ENCODE data around the gene PPP1R12B.
"Not testable (repeated sequence)": the region's sequence is repeated elsewhere in the genome, so short reads cannot be mapped to it uniquely, and the experiment has no call there.

PPP1R12B gene

DNA sequence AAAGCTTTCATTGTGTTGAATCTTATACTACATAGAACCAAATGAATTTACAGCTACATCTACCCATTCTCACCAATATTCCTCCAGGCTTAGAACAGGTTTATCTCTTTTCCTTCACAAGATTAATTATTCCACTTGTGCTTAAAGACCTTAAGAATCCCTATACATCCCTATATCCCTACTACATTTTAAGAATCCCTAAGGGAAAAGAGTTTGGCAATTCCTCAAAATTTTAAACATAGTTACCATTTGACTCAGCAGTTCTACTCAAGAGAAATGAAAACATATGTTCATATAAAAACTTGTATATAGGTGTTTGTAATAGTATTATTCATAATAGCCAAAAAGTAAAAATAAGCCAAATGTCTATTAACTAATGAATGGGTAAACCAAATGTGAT lies 140.6 kb downstream of the PPP1R12B start:
- DNase-seq: not testable (repeated sequence)

DNA sequence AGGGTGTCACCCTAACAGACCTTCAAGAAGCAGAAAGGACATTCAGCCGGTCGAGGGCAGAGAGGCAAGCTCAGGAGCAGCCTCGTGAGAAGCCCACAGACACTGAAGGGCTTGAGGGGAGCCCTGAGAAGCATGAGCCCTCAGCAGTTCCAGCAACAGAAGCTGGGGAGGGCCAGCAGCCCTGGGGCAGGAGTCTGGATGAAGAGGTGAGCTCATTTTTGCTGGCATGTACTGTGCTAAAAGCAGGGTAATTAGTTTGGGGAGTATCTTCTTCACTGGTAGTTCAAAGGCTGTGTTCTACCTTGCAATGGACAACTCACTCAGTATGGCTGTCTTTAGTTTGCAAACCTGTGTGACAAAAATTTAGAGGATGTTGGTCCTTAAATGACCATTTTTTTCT lies 144.6 kb downstream of the PPP1R12B start:
- not testable (repeated sequence) for DNase-seq

GRCh38 chr1:202498542-202498941 lies 150.0 kb downstream of the PPP1R12B start:
- DNase-seq: no peak

GRCh38 chr1:202499997-202500396 lies 151.5 kb downstream of the PPP1R12B start:
- not testable (repeated sequence) for DNase-seq

- DNase-seq: no peak
Measured at GRCh38 chr1:202501281-202501680, 152.8 kb downstream of the PPP1R12B start.

- no peak for DNase-seq
Measured at GRCh38 chr1:202505356-202505755, 156.9 kb downstream of the PPP1R12B start.

GRCh38 chr1:202505880-202506575 lies 157.5 kb downstream of the PPP1R12B start:
- DNase-seq: peak; percentile 42

DNA sequence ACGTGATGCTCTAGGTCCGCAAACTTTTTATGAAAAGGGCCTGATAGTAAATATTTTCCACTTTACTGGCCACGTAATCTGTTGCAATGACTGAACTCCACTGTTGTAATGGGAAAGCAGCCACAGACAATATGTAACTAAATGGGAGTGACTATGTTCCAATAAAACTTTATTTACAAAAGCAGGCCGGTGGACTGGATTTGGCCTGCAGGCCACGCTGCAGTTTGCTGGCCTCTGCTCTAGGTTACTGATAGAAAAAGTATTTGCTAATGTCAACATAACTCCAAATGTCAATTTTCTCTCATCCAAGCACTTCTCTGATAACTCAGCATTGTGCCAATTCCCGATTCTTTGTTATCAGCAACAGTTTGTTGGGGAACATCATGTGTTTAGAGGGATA lies 160.4 kb downstream of the PPP1R12B start:
- not testable (repeated sequence) for DNase-seq

- not testable (repeated sequence) for DNase-seq
Measured at GRCh38 chr1:202513875-202514274, 165.4 kb downstream of the PPP1R12B start.

DNA sequence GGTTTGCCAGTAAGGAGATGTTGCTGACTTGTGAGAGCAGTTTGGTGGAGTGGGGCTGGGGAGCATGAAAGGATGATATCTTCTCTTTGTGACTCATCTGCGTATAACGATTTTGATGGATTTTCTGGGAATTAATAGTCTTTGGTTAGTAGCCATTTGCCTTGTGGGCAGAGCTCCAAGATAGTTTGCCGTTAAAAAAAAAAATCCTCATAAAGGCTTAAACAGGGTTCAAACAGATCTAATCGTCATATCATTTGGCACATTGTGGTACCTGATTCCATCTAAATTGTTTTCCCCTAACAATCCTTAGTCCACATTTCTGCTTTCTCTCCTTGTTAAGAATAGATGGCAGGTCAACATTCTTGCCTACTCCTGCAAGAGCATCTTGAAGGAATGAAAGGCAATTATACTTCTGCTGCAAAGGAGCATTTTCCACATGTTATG lies 168.0 kb downstream of the PPP1R12B start:
- DNase-seq: no peak

DNA sequence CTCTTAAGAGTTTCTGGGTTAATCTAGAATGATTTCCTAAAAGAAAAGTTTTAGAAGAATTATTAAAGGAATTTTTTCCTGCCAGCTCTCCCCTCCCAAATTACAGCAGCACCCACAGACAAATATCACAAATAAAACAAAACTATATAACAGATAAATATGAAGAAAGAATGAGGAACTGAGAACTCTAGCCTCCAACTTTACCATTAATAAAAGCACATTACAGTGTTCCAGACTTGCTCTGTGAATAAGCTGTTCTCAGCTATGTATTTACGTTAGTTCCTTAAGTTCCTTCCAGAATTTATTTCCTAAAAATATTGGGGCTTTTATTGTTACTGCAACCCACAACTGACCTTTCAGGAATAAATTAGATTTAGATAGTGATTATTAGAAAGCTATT lies 168.6 kb downstream of the PPP1R12B start:
- DNase-seq: not testable (repeated sequence)

DNA sequence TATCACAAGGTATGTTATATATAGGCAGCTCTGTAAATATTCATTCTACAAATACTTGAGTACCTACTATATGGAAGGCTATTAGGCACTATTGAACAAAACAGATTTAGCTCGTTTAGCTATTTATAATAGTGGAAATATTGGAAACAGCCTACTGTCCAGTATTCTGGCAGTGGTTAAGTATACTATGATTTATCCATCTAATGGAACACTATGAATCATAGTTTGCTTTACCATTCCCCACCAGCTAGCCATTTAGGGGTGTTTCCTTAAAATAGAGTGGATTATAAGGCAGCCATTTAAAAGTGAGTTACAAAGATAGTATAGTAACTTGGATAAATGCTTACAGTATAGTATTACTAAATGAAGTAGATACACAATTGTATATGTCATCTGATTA lies 169.7 kb downstream of the PPP1R12B start:
- DNase-seq: not testable (repeated sequence)

- DNase-seq: not testable (repeated sequence)
Measured at GRCh38 chr1:202518905-202519304, 170.4 kb downstream of the PPP1R12B start.

DNA sequence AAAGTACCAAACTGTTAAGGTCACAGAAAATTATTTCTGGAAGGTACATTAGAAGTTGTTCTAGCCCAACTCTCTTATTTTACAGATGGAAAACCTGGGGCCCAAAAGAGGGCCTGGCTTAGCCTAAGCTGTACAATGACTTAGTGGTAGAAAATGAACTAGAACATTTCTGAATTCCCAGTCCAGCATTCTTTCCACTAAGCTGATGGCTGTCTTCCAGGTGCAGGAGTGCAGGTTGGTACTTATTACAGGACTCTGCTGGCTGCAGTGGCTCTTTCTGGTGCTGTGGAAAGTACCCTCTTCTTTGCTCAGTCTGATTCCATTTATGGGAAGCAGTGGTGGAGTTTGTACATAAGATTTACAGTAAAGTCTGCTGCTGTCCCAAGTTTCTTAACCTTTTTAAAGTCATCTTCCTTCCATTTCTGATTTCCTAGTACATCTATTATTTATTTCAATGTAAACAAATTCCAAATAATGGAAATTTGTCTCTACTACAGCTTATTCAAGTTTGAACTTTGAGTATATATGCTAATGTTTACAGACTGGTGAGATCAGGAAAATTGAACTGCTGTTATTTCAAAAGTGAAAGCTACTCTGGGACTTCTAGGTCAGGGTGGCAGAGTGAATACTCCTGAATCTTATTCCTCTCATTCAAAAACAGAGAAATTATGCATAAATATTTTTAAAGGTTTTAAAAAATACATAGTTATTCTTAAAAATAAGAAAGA lies 171.8 kb downstream of the PPP1R12B start:
- peak; percentile 46 for DNase-seq

GRCh38 chr1:202520857-202521216 lies 172.3 kb downstream of the PPP1R12B start:
- DNase-seq: not testable (repeated sequence)

GRCh38 chr1:202521484-202521883 lies 173.0 kb downstream of the PPP1R12B start:
- DNase-seq: not testable (repeated sequence)

- no peak for DNase-seq
Measured at GRCh38 chr1:202521886-202522285, 173.4 kb downstream of the PPP1R12B start.

GRCh38 chr1:202526056-202526455 lies 177.6 kb downstream of the PPP1R12B start:
- DNase-seq: not testable (repeated sequence)

- DNase-seq: not testable (repeated sequence)
Measured at GRCh38 chr1:202528096-202528722, 179.7 kb downstream of the PPP1R12B start.

DNA sequence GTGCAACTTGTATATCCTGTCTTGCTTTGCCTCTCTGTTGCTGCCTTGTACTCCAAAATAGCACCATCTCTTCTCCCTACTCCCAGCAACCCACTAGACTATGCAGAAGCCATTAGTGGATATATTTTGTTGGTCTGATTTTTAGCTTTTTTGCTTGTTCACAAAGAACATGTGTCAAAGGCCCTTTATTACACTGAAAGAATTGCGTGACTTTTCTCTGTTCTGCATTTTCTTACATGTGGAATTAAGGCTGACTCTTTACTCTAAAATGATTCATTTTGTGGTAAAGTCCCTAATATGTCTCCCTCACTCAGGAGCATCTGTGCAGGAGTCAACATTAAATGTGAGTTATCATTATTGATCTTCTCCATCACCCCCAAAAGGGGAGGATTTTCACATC lies 182.2 kb downstream of the PPP1R12B start:
- DNase-seq: not testable (repeated sequence)

DNA sequence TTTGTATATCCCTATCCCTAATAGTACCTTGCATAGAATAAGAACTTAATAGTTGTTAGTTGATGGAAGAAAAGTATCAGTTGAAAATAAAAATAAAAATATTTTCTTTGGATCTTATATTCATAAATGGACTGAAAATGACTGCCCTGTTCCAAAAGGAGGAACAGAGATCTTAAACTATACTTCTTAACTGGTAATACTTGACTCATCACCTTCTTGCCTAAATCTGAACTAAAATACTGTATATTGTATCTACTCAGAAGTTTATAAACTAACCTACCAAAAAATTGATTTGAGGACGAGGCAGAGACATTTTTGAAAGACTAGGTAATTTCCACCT lies 182.9 kb downstream of the PPP1R12B start:
- no peak for DNase-seq

- DNase-seq: not testable (repeated sequence)
Measured at GRCh38 chr1:202531812-202532616, 183.5 kb downstream of the PPP1R12B start.

- peak; percentile 55 for DNase-seq
Measured at GRCh38 chr1:202539166-202539574, 190.7 kb downstream of the PPP1R12B start.
